Stimulated activated CD4-positive, alpha-beta T cell treated with anti-CD3 and anti-CD28 coated beads, TNF-alpha, amount 100 ng/mL, for 48 hours (primary cell): ENCODE data around the gene KCNQ1.

Experiments used
- DNase-seq, 3 donors: peaks; one replicate each; pipeline ENCODE4 v3.0.0-alpha.2; 2020; ENCODE audit warnings: low read depth in 3 of 3

The KCNQ1 gene

DNA sequence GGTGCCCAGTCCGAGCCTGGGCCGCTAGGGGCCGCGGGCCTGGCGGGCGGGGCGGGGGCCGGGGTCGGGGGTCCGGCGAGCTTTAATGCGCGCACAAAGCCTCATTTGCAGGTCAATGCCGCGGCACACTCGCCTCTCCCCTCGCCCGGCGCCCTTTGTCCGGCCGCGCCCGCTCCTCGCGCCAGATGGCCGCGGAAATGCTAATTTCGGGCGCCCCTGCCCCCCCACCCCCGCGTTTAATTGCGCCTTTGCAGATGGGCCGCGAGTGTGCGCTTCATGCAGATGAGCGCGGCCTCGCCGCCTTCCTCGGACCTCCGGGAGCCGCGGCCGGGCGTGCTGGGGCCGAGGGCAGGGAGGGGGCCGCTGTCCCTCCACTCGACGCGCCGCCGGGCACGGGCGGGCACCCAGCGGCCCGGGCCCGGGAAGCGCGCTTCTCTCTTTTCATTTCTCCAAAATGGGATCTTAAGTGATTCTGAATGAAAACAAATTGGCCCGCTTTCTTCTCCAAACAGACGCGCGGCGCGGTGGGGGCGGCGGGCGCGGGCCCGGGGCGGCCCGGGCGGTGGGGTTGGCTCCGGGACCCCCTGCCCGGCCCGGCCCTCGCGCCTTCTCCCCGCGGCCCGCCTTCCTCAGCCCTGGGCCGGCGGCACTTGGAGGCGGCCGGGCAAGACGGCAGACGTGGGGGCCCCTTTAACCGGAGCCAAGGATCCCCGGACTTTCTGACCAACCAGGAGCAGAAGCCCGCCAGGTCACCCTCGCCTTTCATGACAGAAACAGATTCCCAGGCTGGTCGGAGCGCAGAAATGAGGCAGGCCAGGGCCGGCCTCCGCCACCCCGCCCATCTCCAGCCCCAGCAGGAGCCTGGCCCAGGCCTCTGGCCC is 417.8 kb downstream of the KCNQ1 start:
- no peak for DNase-seq

- DNase-seq: no peak
These were observed 418.4 kb downstream of the KCNQ1 start for GRCh38 chr11:2863276-2863618.

DNA sequence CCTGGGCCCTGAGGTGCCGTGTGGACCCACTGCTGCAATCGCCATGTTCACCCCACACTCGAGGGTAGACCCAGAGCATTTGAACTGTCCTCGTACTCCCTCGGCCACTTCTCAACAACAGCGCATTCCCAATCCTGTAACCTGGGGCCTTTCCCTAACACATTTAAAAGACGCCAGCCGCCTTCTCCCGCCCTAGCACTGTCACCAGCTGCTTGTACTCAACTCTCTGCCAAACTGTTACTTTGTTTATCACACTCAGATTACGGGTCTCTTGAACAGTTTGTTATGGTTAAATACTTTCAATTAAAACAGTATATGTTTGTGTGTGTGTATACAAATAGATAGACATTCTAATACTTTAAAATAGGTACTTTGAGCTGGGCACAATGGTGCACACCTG is 420.1 kb downstream of the KCNQ1 start:
- no peak for DNase-seq

DNA sequence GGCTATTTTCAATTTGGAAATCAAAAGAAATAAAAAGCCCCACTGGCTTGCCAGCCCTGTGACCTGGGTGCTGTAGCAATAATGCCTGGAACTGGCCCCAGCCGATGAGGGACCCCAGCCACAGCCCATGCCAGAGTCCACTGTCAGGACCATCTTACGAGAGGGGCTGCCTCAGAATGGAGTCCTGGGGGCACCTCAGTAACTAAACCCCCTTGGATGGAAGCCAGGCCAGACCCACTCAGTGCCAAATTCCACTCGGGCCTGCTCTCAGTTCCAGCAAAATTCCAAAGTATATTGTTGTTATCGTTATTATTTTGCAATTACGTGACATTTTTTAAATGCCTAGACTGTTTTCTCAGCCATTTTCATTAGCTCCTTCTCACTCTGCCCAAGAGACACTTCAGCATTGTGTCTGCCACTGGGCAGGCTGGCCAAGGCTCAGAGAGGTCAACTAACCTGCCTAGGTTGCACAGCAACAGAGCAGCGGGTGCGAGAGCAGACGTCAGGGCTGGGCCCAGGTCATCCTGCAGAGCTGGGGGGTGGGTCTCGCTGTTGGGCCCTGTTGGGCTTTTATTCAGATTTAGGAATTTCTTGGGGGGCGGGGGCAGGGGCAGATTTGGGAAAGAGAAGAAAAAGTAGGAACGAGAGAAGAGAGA is 421.2 kb downstream of the KCNQ1 start:
- no peak for DNase-seq

- no peak for DNase-seq
These were observed 422.3 kb downstream of the KCNQ1 start for GRCh38 chr11:2867142-2867541.

GRCh38 chr11:2867722-2868505 is 423.1 kb downstream of the KCNQ1 start:
- DNase-seq: no peak

DNA sequence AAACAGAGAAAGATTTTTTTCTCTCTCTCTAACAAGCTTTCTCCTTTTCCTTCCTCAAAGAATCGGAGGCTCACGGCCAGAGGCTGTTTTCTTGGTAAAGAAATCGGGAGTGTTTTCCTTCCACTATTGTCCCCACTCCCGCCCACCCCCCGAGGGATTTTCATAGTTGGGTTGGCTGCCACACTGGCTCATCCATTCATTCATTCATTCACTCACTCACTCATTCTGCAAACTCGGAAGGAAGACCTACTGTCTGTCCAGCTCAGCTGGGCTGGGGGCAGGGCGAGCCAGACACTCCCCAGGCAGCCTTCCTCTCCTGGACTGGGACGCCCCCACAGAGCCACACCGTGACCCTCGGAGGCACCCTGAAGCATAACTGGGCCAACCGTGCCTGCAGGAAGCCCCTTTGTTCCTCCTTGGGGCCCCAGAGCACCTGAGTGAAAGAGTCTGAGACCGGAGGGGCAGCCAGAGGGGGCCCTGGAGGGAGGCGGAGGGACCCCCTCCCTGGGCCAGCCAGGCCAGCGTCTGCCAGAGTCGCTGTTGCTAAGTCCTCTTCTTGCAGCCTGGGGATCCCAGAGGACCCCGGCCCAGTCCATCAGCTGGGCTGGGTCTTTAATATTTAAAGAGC is 423.8 kb downstream of the KCNQ1 start:
- DNase-seq: no peak

- no peak for DNase-seq
These were observed 424.3 kb downstream of the KCNQ1 start for GRCh38 chr11:2869134-2869526.

- no peak for DNase-seq
These were observed 425.0 kb downstream of the KCNQ1 start for GRCh38 chr11:2869561-2870427.

GRCh38 chr11:2870460-2870859 is 425.7 kb downstream of the KCNQ1 start:
- no peak for DNase-seq

DNA sequence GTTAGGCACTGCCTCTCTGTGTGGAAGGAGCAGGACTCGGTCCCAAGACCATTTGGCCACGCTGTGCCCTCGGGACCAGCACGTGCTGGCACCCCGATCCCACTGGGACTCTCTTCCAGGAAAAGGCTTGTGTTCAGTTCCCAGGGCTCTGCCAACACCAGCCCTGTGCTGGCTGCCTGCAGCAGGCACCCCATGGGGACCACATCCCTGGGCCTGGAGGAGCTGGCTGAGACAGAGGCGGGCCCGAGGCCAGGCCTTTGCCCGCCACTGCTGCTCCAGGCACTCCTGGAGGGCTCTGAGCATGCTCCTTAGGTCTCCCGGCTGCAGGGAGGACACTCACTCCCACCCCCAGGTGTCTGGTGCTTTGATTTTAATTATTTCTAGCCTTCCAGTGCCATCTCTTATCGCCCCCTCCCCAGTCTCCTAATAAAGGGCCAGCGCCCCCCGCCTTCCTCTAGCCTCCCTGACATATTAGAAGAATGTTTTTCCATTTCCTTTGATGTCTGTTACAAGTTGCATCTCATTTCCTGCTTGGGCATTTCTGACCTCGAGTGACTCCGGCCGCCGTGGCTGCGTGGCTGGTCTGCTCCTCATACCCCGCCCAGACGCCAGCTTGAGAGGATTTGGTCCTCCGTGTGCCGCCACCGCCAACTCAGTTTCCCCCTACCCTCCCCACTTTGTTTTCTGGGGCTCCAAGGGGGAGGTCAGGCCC is 426.3 kb downstream of the KCNQ1 start:
- no peak for DNase-seq

DNA sequence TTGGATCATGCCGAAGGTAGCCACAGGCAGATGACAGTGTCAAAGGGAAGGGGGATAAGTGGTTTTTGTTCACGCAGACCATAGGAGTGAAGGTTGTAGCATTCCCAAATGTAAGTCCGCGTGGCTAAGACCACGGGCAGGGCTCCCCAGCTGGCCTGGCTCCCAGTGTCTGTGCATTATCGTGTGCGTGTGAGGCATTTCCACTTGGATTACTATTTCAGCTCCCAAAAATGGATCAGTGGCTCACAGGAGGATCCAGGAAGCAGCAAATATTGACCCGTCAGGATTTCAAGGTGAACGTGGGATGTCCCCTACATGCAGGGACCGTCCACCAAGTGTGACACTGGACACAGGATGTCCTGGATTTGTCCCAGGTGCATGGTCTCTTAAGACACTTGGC is 430.2 kb downstream of the KCNQ1 start:
- no peak for DNase-seq

GRCh38 chr11:2877474-2877873 is 432.7 kb downstream of the KCNQ1 start:
- no peak for DNase-seq

DNA sequence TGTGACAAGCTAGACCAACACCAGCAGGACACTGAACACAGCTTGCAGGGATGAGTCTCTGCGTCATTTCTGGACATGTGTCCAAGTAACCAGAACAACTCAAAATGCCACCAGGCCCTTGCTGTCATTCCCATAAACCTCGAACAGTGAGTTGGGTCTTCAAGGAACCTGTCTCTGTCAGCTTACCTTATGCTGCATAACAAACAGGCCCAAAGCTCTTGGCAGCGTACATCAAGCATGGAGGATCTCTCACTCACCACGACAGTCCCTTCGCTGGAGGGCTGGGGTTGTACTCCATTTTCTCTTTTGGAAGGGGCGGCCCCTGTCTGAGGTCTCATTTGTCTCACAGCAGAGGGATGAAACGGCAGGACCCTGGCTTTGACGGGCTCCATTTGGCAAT is 434.0 kb downstream of the KCNQ1 start:
- no peak for DNase-seq

DNA sequence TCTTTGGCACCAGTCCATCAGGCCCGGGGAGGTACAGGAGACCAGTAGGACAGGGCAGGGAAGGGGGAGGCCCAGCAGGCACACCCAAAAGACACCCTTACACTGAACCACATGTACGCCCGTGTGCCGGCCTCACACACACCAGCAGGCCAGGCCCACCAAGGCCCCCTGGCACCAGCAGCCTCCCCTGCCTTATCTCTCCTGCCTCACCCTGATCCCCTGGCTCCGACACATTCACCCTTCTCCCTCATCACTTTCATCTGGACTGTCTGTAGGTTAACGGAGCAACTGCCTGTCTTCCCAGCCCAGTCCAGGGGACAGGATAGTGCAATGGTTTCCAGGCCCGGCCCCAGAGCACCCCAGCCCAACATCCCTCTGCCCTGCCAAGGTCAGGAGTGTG is 435.8 kb downstream of the KCNQ1 start:
- DNase-seq: no peak

DNA sequence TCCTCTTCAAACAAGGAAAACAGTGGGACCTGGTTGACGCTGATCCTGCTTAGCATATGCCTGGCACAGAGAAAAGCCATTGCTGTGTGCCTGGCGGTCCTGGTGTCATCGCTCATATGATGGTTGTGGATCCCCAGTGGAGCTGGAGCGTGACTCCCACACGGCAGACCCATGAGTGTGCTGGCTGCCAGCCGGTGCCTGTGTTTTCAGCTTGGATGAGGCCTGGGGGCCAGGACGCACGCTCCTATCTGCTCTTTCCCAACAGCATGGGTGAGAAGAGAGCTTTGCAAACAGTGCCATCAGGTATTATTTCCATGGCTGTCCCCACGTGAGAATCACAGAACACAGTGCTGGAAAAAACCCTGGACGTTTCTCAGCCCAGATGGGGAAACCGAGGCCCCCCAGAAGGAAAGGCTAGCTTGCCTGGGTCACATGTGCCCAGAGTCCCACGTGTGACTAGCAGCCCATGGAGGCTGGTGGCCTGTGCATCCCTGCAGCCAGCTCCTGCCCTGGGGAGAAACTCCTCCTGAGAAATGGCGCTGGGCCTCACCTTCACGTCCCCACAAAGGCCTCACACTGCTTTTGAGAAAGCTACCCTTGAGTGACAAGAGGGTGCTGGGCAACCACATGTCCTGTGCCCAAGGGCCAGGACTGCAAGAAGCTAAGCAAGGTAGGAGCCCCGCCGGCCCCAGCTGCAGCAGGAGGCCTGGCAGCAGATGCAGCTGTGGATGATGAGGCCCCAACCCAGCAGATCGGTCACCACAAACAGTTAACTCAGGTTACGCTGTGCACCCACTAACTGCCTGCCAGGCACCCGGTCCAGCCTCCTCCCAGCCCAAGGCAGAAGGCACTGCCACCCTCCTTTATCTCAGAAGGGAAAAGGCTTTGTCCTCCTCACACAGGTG is 436.5 kb downstream of the KCNQ1 start:
- DNase-seq: no peak

GRCh38 chr11:2881981-2882375 is 437.2 kb downstream of the KCNQ1 start:
- no peak for DNase-seq

- no peak for DNase-seq
These were observed 437.7 kb downstream of the KCNQ1 start for GRCh38 chr11:2882396-2883110.

DNA sequence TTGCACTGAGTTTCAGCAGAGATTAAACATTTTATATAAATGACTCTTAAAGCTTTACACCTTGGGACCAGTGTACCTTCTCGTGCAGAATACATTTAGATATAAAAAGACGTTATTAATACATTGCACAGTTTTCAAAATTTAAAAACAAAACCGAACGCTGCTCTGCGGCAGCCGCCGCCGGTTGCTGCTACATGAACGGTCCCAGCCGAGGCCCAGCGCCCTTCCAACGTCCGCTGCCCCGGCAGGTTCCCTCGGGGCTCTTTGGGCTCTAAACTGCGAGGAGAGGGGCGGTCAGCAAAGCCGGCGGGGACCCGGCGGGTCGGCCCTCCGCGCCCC is 438.8 kb downstream of the KCNQ1 start:
- no peak for DNase-seq
